HG02759 (cell line): ENCODE measurements around the gene MAP2K6.

Source experiments
- ATAC-seq: cut with Tn5 transposase; IDR thresholded peaks from one replicate; pipeline ENCODE4 v1.9.1; 2021; ENCODE audit warnings: mild to moderate bottlenecking, moderate library complexity; ENCODE audit not compliant: unreplicated experiment

Gene MAP2K6

DNA sequence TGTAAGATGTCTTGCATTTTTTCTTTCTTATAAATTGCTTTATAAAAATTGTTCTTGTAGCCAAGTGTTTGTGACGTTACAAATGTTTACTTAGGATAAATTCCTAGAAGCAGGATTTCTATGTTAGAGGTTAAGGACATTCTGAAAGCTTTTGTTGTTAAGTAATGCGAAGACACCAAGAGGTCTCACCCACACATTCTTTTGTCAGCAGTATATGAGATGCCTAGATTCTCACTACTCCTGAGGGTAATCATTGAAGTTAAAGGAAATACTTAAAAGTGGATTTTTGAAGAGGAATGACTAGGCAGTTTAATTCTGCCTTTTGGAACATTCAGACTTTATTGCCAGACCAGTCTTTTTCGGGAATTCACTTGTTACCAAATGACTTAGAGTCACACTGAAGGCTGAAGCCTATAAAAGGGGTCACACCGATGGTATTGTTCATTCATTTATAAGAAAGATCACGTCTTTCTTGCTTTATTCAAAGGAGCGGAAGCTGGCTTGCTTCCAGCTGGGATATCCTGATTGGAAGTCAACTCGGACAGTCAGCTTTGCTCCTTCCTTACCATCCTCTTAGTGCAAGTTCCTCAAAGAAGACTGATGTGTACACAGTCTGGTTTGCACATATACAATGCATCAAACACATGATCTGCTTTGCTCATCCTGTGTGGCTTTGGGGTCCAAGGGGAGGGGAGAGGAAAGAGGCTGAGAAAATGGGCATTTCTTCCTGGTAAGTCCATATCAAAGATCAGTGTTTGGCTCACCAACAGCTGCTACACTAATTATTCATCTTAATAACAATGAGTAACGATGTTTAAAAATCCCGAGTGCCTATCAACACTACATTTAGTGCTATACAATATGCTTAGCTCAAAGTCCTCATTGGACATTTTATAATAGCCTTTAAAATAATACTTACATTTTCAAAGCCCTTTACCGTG, 160.0 kb downstream of the MAP2K6 start:
- ATAC-seq: no peak

GRCh38 chr17:69575346-69575761, 160.9 kb downstream of the MAP2K6 start:
- ATAC-seq: no peak

GRCh38 chr17:69577098-69577497, 162.6 kb downstream of the MAP2K6 start:
- no peak for ATAC-seq

GRCh38 chr17:69578385-69578936, 164.0 kb downstream of the MAP2K6 start:
- no peak for ATAC-seq

DNA sequence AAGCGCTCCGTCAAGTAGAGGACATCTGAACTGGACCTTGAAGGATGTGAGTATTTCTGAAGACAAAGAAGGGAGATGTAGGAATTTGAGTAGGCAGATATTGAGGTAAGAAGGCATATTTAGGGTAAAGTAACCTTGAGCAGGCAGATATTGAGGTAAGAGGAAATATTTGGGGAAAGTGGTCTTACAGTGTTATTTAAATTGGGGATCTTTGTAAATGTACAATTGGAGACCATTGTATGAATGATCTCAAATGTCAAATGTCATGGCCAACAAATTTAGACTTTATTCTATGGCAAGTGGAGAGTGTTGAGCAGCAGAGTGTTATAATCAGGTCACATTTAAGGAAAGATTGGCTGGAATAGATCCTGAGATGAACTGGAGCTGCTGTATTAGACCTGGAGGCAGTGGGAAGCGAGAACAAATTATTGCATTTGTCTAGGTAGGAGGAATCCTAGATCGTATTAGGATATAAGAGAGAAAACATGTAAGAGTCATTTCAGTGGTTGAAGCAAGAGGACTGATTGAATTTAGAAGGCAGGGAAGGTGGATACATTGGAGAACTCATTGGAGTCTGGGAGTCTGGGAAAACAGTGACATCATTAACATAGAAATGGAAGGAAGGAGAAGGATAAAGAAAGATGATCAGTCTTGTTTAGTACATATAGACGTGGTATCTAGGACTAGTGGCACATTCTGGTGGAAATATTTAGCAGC, 165.6 kb downstream of the MAP2K6 start:
- ATAC-seq: no peak

DNA sequence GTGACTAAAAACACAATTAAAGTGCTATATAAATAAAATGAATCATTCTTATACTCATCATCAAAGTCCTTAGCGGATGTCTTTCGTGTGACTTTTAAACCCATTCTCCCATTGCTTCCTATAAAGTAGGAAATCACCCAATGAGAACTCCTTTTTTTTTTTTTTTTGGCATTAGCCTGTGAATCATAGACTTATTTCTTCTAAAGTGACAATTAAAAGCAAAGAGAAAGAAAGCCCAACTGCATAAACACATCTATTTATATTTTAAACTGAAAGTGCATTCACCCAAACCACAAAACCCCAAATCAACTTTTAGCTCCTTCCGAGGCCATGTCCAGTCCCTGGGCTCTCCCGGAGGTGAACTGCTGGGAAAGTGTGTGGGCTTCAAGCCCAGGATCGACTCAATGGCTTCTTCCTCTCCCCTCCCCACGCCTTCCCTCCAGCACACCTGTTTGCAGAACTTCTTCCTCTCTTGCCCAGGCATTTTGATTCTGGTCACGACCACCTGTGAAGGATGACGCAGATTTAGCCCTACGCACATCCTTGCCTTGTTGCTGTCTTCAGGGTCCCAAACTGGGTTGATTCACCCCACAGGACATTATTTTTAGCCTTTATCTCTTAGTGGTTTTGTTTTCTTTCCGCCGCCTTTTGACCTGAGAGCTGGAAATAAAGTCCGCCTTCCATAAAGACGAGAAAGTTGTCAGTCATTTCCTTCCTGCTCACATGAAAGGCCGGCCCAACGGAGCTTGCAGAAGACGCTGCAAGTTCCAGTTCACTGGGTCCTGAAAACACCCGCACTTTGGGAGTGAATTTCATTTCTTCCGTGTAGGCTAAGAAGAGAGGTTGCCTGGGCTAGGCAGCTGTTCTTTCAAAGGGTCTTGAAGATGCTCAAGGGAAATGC, 166.8 kb downstream of the MAP2K6 start:
- ATAC-seq: peak; percentile 77

DNA sequence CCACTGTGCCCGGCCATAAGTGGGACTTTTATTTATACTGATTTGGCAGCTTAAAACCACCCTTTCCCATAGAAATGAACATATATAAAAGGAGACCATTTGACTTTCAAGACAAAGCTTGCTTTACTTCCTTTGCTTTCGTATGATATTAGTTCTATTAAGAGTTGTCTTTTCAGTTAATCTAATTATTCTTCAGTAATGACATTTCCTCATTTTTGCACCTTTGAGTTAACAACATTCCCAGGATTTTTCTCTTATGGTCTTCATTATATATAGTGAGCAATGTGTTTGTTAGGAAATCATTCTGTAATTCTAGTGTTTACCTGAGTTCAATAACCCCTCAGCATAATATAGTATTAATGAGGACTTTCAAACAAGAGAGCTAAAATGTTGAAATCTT, 173.8 kb downstream of the MAP2K6 start:
- ATAC-seq: no peak

GRCh38 chr17:69588827-69589239, 174.3 kb downstream of the MAP2K6 start:
- no peak for ATAC-seq

GRCh38 chr17:69590671-69591070, 176.2 kb downstream of the MAP2K6 start:
- ATAC-seq: no peak

- ATAC-seq: no peak
Observed at GRCh38 chr17:69592692-69593350, 178.3 kb downstream of the MAP2K6 start.

GRCh38 chr17:69593351-69593715, 178.8 kb downstream of the MAP2K6 start:
- no peak for ATAC-seq

DNA sequence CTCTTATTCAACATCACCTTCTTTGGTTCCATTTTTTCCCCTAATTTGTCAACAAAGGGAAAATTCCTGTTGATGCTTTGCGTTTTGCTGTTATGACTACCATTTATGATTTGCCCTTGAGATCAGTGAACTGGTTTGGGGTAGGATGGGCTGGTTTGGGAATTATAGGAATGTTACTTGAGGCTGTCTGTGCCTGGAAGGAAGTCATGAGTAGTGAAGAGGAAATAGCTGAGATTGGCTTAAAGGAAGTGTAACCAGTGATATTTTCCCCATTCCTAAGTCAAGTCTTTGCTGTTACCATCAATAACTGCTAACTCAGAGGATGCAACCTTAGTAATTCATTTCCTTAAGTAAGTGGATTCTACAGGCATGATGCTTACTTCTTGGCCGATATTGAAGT, 179.2 kb downstream of the MAP2K6 start:
- no peak for ATAC-seq

DNA sequence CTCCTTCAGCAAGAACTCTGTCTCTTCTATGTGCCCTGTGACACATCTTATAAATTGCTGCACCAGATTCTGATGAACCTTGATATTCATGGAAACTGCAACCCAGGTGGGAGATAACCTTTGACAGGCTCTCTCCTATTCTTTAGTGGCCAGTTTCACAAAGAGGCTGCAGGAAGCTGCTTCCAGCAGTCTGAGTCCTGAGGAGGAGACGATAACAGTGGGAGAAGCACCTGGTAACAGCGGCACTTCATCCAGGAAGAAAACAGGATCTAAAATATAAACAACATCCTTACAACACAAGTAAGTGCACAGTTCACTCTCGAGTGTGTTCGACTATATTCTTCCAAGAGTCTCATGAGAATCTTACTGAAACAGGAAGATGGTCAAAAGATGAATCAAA, 180.1 kb downstream of the MAP2K6 start:
- no peak for ATAC-seq

DNA sequence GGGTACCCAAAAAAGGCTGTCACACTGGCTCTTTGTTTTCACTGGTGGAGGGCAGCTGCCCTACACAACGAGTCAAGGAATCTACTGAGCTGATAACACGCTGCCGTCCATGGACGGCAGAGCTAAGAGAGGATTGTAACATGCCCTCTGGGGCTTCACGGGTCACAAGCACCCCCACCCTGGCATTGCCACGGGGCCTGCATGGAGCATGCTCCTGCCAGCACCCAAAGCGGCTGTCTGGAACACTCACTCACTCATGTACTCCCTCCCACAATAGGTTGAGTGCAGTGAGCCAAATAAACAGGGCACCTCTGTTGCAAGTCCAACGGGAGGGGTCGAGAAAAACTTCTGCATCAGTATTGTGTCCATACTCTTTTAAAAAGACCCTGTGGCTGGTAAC, 181.6 kb downstream of the MAP2K6 start:
- ATAC-seq: no peak

- no peak for ATAC-seq
Observed at GRCh38 chr17:69597898-69598692, 183.6 kb downstream of the MAP2K6 start.

DNA sequence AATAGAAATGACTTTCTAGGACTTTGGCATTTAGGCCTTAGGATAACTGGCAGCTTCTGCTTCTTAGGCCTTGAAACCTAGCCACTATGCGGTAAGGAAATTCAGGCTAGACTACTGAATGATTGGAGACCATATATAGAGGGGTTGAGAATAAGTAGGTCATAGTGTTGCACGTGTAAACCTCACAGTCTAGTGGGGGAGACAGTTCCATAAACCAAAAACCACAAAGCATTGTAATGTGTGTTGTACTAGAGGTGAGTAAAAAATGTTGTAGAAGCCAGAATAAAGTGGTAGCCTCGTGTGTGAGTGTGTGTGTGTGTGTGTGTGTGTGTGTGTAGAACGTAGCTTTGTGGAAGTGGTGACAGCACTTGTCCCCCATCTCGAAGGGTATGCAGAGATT, 188.5 kb downstream of the MAP2K6 start:
- ATAC-seq: no peak
